SW 1271 (cell line): ENCODE results near the gene ADRB2.

Experiments
- DNase-seq, 2 experiments: peaks; one replicate each; lab custom pipeline; 2025; lab: John Stamatoyannopoulos, UW

The ADRB2 gene

GRCh38 chr5:148805326-148806290, 20.8 kb upstream of the ADRB2 start:
- DNase-seq: no peak

- no peak for DNase-seq
Observed at GRCh38 chr5:148806520-148806931, 19.9 kb upstream of the ADRB2 start.

- DNase-seq: no peak
Observed at GRCh38 chr5:148807851-148808250, 18.6 kb upstream of the ADRB2 start.

- no peak for DNase-seq
Observed at GRCh38 chr5:148808864-148809642, 17.4 kb upstream of the ADRB2 start.

DNA sequence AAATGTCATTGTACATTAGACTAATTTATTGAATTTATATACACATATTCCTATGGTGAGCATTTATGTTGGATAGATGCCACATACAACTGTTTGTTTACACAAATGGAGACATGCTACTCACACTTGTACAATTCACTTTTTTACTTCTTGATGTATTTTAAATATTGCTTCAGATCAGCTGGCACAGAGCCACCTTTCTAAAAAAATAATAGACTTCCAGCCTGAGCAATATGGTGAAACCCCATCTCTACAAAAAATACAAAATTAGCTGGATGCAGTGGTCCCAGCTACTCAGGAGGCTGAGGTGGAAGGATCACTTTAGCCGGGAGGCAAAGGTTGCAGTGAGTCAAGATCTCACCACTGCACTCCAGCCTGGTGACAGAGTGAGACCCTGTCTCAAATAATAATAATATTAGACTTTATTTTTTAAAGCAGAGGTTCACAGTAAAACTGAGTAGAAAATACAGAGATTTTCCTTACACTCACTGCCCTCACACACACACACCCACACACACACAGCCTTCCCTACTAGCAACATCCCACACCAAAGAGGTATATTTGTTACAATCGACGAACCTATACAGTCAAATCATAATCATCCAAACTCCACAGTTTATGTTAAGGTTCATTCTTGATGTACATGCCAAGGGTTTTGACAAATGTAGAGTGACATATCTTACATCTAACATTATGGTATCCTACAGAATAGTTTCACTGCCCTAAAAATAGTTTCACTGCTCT, 16.5 kb upstream of the ADRB2 start:
- DNase-seq: no peak

DNA sequence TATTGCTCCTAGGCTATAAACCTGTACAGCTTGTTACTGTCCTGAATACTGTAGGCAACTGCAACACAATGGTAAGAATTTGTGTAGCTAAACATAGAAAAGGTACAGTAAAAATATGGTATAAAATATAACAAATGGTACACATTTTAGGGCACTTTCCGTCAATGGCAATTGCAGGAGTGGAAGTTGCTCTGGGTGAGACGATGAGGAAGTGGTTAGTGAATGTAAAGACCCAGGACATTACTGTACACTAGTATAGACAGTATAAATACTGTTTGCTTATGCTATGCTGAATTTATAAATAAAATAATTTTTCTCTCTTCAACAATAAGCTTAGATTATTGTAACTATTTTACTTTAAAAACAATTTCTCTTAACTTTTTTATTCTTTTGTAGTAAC, 15.6 kb upstream of the ADRB2 start:
- DNase-seq: no peak

DNA sequence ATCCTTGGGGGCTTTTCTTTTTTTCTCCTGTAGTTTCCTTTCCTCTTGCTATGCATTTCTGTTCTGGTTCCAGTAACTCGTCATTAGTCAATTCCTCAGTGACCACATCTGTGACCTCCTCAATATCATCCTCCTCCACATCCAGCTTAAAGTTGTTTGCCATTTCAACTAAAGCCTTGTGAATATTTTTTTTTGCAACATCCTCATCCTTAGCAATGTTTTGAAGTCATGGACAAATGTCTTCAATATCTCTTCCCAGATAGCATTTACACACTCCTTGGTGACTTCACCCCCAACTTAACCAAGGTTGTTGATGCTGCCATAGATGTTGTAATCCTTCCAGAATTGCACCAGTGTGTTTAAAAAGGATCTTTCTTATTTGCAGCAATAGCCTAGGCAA, 14.7 kb upstream of the ADRB2 start:
- no peak for DNase-seq

DNA sequence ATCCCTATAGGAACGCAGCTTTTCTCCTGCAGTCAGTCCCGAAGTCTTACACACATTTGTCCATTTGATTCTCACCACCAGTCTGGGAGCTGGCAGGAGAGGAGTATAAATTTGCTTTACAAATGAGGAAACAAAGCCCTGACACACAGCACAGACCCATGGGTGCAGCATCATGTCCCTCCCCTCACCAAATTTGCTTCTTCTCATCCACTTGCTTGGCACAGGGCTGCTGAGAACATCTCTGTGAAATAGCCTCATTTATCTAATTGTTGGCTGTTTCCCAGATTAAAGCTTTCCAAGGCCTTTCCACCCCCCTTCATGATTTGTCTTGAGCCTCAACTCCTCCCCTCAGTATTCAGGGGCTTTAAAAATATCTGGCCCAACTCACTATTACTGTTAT, 11.3 kb upstream of the ADRB2 start:
- DNase-seq: no peak

DNA sequence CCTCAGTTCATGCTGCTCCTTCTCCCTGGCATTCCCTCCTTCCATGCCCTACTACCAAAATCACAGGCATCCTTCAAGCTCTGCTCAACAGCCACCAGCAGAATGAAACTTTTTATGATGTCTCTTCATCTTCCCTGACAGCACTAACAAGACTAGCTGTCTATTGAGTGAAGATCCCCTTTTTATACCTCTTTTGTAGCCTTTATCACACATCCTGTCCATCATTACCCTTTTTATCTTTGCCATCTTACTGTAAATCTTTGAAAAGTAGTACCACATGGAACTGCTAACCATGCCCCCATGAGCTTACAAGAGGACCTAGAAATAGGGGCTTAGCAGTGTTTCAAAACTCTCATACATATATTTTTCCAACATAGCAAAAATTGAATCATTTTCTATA, 10.8 kb upstream of the ADRB2 start:
- no peak for DNase-seq

GRCh38 chr5:148816357-148816756, 10.1 kb upstream of the ADRB2 start:
- no peak for DNase-seq

- DNase-seq: no peak
Observed at GRCh38 chr5:148816782-148817181, 9.6 kb upstream of the ADRB2 start.

DNA sequence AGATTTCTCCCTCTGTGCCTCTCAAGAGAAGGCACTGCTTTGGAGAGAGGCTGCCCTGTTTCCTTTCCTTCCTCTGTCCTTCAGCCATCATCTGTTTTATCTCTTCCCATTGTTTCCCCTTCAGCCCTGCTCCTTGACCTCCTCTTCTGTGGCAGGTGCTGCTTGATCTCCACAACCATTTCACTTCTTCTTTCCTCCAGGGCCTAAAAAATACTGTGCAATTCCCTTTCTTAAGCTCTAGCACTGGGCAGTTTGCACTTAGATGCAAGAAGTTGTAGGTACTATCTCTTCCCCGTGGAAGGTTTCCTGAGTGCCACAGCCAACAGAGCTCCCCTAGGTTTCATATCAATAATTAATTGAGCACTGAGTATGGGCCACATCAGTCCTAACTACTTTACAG, 8.8 kb upstream of the ADRB2 start:
- DNase-seq: no peak

GRCh38 chr5:148820461-148821395, 5.7 kb upstream of the ADRB2 start:
- peak in 1 of 2 experiments; percentile 57 for DNase-seq

- DNase-seq: no peak
Observed at GRCh38 chr5:148823871-148824270, 2.5 kb upstream of the ADRB2 start.

DNA sequence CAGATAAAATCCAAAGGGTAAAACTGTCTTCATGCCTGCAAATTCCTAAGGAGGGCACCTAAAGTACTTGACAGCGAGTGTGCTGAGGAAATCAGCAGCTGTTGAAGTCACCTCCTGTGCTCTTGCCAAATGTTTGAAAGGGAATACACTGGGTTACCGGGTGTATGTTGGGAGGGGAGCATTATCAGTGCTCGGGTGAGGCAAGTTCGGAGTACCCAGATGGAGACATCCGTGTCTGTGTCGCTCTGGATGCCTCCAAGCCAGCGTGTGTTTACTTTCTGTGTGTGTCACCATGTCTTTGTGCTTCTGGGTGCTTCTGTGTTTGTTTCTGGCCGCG, 727 bp upstream of the ADRB2 start:
- DNase-seq: no peak

DNA sequence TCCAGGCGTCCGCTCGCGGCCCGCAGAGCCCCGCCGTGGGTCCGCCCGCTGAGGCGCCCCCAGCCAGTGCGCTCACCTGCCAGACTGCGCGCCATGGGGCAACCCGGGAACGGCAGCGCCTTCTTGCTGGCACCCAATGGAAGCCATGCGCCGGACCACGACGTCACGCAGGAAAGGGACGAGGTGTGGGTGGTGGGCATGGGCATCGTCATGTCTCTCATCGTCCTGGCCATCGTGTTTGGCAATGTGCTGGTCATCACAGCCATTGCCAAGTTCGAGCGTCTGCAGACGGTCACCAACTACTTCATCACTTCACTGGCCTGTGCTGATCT, 294 bp downstream of the ADRB2 start:
- peak in 1 of 2 experiments; percentile 76 for DNase-seq

DNA sequence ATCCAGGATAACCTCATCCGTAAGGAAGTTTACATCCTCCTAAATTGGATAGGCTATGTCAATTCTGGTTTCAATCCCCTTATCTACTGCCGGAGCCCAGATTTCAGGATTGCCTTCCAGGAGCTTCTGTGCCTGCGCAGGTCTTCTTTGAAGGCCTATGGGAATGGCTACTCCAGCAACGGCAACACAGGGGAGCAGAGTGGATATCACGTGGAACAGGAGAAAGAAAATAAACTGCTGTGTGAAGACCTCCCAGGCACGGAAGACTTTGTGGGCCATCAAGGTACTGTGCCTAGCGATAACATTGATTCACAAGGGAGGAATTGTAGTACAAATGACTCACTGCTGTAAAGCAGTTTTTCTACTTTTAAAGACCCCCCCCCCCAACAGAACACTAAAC, 1.3 kb downstream of the ADRB2 start:
- DNase-seq: no peak

- DNase-seq: peak in 1 of 2 experiments; percentile 49
Observed at GRCh38 chr5:148828511-148829247, 2.3 kb downstream of the ADRB2 start.

DNA sequence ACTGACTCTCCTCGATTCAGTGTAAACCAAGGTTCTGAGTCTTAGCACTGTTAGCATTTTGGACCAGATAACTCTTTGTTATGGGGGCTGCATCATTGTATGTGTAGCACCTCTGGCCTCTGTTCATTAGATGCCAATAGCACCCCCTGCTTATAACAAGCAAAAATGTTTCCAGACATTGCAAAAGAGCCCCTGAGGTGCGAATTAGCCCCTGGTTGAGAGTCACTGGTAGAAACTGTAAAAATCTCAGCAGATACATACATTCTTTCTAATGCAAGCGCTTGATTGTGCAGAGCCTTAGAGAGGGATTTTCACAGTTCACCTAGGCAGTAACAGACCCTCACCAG, 2.8 kb downstream of the ADRB2 start:
- no peak for DNase-seq

DNA sequence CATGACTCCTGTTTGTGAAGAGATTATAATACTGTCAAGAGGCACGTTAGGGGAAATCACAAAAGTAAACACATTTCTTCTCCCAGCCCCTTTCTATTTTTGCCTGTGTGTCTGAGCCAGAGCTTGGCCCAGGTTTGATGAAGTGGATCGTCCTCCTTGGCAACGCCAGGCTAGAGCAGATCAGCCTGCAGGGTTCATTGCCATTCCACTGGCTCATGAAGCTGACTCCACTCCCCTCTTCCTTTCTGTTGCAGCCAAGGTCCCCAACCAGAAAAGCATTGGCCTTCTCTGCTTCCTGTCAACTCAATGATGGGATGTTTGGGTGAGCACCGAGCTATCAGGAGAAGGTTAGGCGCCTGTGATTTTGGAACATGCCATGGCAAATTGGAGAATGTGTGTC, 3.3 kb downstream of the ADRB2 start:
- DNase-seq: no peak

DNA sequence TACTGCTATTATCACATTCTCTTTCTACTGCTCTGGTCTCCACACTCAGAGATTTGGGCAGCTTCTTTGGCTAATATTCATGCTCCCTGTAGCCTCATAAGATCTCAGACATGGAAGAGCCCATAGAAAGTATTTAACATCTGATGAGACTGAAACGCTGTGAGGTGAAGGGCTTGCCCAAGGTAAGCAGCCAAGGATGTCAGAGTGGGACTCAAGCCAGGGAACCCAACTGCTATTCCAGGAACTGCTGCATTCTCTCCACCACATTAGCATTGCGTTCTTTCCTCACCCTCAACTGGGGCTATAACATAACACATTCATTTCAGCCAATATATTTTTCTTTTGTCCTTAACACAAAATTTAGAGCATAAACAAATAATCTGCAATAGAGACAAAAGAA, 3.8 kb downstream of the ADRB2 start:
- DNase-seq: no peak
